Measurements from ENCODE around the gene PROKR1. TPM values are rescaled to one million over a fixed set of nuclear protein-coding genes. Genes with fewer than 3 reads are reported as not detected.

Gene PROKR1
- total RNA-seq, 4 donors from 2014 or later = 0.22 to 0.63 TPM; not detected in 2

DNA sequence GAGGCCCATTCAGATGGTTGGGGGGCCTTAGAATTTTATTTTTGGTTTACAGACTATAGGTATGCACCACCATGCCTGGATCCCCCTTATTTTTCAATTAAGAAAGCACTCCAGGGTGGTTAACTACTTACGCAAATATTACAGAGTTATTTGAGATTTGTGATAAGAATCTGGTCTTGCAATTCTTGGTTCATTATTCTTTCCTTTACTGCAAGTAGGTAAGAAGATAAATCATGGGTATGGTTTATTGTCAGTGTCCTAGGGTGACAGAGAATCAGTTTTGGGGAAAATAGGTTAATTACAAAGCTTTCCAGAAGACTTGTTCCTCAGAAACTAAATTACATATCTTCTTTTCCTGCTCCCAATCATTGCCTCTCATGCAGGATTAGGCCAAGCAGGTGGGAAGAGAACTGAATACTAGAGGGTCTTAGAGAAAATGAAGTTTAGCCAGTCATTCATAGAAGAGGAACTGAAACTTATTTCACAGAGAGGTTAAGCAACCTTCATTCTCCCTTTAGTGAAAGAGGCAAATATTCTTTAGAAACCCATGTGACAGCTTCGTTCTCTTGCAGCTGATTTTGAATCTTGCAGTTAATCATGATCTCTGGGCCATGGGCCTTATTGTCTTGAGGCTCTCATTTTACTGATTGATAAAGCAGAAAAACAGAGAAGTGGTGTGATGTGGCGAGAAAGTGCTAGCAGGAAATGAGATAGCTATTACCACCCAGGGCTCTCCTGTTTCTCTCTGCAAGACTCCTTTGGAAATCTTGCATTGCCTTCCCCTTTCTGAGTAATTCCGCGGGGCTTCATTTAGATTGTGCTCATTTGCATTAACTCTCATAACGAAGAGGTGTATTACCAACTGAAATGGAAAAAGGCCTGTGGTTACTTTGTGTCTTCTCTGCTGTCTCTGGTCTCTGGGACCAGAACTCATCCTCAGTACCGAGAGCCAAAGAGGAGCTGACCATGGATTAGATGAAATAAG lies 46.5 kb downstream of the PROKR1 start:
- H3K36me3 ChIP-seq = no peaks in the 10 kb centered on the region
- DNase-seq (ENCODE audit: low spot score in 2 of 2) = no peak
- H3K9me3 ChIP-seq = no peaks in the 10 kb centered on the region
- no peak overlapping the region for H3K4me3 ChIP-seq
- no peaks in the 10 kb centered on the region for H3K4me1 ChIP-seq
- 40 to 43% methylated on average over 7 of the region's 7 CpGs for WGBS, 2 donors
- H3K27ac ChIP-seq = no peak overlapping the region
- no peaks in the 10 kb centered on the region for H3K27me3 ChIP-seq
- TF ChIP-seq EP300 (IDR thresholded peaks at IDR 0.05) (no peak), POLR2A (IDR thresholded peaks at IDR 0.05) (no peak)

DNA sequence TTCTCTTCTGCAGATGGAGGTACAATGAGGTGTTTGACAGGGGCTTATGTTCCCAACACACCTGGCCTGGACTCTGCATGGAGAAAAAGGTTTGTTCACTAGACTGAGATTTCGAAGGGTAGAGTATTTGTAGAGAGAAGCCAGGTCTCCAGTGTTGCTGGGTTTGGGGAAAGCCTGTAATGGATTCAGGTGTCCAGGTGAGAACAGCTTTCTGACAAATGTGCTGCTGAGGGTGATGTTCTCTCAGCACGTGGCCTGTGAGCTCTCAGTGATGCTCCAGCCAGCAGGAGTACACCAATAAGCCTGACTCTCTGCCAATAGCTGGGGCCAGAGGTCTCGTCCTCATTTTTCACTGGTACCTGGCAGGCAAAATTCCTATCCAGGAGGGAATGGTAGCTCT lies 47.5 kb downstream of the PROKR1 start:
- TF ChIP-seq, protein P1, sequence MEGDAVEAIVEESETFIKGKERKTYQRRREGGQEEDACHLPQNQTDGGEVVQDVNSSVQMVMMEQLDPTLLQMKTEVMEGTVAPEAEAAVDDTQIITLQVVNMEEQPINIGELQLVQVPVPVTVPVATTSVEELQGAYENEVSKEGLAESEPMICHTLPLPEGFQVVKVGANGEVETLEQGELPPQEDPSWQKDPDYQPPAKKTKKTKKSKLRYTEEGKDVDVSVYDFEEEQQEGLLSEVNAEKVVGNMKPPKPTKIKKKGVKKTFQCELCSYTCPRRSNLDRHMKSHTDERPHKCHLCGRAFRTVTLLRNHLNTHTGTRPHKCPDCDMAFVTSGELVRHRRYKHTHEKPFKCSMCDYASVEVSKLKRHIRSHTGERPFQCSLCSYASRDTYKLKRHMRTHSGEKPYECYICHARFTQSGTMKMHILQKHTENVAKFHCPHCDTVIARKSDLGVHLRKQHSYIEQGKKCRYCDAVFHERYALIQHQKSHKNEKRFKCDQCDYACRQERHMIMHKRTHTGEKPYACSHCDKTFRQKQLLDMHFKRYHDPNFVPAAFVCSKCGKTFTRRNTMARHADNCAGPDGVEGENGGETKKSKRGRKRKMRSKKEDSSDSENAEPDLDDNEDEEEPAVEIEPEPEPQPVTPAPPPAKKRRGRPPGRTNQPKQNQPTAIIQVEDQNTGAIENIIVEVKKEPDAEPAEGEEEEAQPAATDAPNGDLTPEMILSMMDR (IDR thresholded peaks at IDR 0.05) = no peak
- TF ChIP-seq EP300 (IDR thresholded peaks at IDR 0.05) (no peak), POLR2A (IDR thresholded peaks at IDR 0.05) (no peak)
- 67 to 69% methylated on average over 3 of the region's 3 CpGs for WGBS, 2 donors

DNA sequence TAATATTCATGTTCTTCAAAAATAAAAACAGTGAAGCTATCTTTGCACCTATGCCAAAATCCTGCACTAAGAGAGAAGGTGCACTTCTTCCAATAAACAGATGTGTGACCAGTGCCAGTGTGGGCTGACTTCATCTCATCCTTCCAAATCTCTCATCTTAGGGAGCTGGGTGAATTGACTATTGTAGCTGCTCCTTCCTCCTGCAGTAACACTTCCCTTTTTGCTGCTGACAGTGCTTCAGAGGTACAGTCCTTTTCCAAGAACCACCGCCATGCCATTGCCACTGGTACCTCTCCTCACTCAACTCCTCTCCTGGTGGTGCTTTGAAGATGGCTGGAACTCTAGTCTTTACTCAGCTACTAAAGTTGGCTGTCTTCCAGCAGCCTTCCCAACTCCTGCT lies 49.1 kb downstream of the PROKR1 start:
- 93 to 96% methylated on average over 1 of the region's 1 CpG for WGBS, 2 donors
- no peak for DNase-seq (ENCODE audit: low spot score in 2 of 2)
- H3K9me3 ChIP-seq = peaks cover 0 to 5% (median 0%) of the 10 kb centered on the region in 4 donors
- no peaks in the 10 kb centered on the region for H3K4me1 ChIP-seq
- H3K27me3 ChIP-seq = no peaks in the 10 kb centered on the region
- TF ChIP-seq, protein P1 (IDR thresholded peaks at IDR 0.05) = no peak
- TF ChIP-seq POLR2A (IDR thresholded peaks at IDR 0.05) (no peak), EP300 (IDR thresholded peaks at IDR 0.05) (no peak)
- H3K27ac ChIP-seq = no peak overlapping the region
- H3K4me3 ChIP-seq = no peak overlapping the region
- no peaks in the 10 kb centered on the region for H3K36me3 ChIP-seq

More for the DNA sequence above, 47.5 kb downstream of the PROKR1 start:
- Histone ChIP-seq H3K9me3 (no peaks in the 10 kb centered on the region), H3K4me1 (no peaks in the 10 kb centered on the region), H3K27me3 (no peaks in the 10 kb centered on the region), H3K27ac (no peak overlapping the region), H3K36me3 (no peaks in the 10 kb centered on the region), H3K4me3 (no peak overlapping the region)
- DNase-seq (ENCODE audit: low spot score in 2 of 2) = no peak

DNA sequence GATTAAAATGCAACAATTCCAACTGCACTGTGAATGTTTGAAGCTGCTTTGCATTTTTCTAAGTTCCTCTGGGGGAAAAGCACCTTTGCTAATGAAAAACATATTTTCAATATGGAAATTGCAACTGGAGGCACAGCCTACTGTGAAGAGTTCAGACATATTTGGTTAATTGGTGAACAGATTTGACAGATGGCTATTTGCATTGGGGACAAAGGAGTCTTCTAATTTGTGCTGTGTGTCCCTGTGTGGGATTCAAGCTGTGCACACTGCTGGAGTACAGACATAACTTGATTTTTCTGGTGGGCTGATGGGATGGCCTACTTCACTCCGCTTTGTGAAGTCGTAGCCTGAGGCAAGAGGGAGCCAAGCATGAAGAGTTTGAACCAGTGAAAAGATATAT lies 50.6 kb downstream of the PROKR1 start:
- DNase-seq (ENCODE audit: low spot score in 2 of 2) = no peak
- Histone ChIP-seq H3K9me3 (peaks cover 0 to 5% (median 0%) of the 10 kb centered on the region in 4 donors), H3K4me3 (no peak overlapping the region), H3K4me1 (no peaks in the 10 kb centered on the region), H3K27me3 (no peaks in the 10 kb centered on the region), H3K27ac (no peak overlapping the region), H3K36me3 (no peaks in the 10 kb centered on the region)
- 67 to 69% methylated on average over 2 of the region's 2 CpGs for WGBS, 2 donors
- TF ChIP-seq POLR2A (IDR thresholded peaks at IDR 0.05) = no peak
- TF ChIP-seq, protein P1 (IDR thresholded peaks at IDR 0.05) = no peak
- no peak for TF ChIP-seq EP300 (IDR thresholded peaks at IDR 0.05)

DNA sequence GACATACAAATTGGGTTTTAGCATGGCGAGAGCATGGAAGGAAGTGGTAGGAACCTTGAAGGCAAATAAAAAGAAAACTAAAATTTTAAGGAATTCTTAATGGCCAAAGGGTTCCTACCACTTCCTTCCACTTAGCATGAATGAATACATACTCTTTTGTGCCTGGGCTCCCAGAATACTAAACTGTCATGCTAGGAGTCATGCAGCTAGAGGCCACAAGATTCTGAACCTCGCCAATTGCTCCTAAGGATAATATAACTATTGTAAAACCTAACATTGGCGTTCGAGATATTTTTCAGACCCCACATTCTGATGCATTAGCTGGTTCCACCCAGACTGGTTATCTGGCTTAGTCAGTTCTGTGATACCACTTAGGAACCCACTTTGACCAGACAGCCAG lies 52.6 kb downstream of the PROKR1 start:
- no peaks in the 10 kb centered on the region for H3K27me3 ChIP-seq
- 64 to 70% methylated on average over 4 of the region's 4 CpGs for WGBS, 2 donors
- H3K27ac ChIP-seq = no peak overlapping the region

More for the DNA sequence above, 52.6 kb downstream of the PROKR1 start:
- Histone ChIP-seq H3K4me3 (no peak overlapping the region), H3K9me3 (peaks cover 0 to 10% (median 0%) of the 10 kb centered on the region in 4 donors), H3K36me3 (no peaks in the 10 kb centered on the region), H3K4me1 (no peaks in the 10 kb centered on the region)
- TF ChIP-seq POLR2A (IDR thresholded peaks at IDR 0.05) (no peak), EP300 (IDR thresholded peaks at IDR 0.05) (no peak)
- TF ChIP-seq, protein P1 (IDR thresholded peaks at IDR 0.05) = no peak
- no peak for DNase-seq (ENCODE audit: low spot score in 2 of 2)

Measured in tibial nerve (tissue), 4 donors.